ENCODE results near the gene OCIAD2.
"Not testable (repeated sequence)": the region's sequence is repeated elsewhere in the genome, so short reads cannot be mapped to it uniquely, and the experiment has no call there.

OCIAD2 gene

DNA sequence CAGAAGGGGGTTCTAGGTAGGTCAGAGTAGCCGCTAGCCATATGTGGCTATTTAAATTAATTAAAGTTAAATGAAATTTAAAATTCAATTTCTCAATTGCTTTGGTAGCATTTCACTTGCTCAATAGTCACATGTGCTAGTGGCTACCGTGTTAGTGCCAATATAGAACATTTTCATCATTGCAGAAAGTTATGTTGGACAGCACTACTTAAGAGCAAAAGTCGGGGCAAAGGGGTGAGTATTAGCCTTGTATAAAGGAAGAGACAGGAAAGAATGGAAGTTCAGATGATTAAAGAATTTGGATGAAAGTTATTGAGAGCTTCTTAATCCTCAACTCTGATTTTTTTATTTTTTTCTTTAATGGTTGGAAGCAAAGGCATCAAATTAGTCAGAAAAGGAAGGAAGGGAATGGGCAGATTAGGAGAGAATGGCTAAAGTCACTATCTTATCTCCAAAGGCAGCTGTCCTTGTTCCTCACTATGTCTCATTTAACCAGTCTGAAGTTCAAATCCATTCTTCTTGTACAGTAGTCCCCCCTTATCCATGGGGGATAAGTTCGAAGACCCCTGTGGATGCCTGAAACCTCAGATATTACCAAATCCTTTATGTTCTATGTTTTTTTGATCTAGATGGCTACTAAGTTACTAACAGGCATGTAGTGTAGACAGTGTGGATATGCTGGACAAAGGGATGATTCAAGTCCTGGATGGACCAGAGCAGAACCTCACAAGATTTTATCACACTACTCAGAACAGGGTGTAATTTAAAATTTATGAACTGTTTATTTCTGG lies 52.8 kb downstream of the OCIAD2 start:
- H3K4me3 Mint-ChIP-seq: no peak overlapping the region
- peaks cover 35% of the 10 kb centered on the region for H3K4me1 Mint-ChIP-seq (ENCODE audit: low read depth)
- no peak overlapping the region for H3K27ac Mint-ChIP-seq
- H3K27me3 Mint-ChIP-seq: no peaks in the 10 kb centered on the region
- no peaks in the 10 kb centered on the region for H3K9me3 Mint-ChIP-seq
- peaks cover 58% of the 10 kb centered on the region for H3K36me3 Mint-ChIP-seq (ENCODE audit: low read depth)

GRCh38 chr4:48851651-48852050 lies 54.9 kb downstream of the OCIAD2 start:
- no peaks in the 10 kb centered on the region for H3K27me3 Mint-ChIP-seq
- H3K9me3 Mint-ChIP-seq: peaks cover 6% of the 10 kb centered on the region
- H3K4me3 Mint-ChIP-seq: no peak overlapping the region
- H3K4me1 Mint-ChIP-seq (ENCODE audit: low read depth): peaks cover 27% of the 10 kb centered on the region
- peak overlapping the region; percentile 17 for H3K27ac Mint-ChIP-seq
- H3K36me3 Mint-ChIP-seq (ENCODE audit: low read depth): peaks cover 62% of the 10 kb centered on the region

- Mint-ChIP-seq H3K36me3 (ENCODE audit: low read depth) (peaks cover 75% of the 10 kb centered on the region), H3K4me1 (ENCODE audit: low read depth) (peaks cover 17% of the 10 kb centered on the region)
- H3K27me3 Mint-ChIP-seq, H3K27ac Mint-ChIP-seq, H3K4me3 Mint-ChIP-seq, H3K9me3 Mint-ChIP-seq: not testable (repeated sequence)
These were observed 57.8 kb downstream of the OCIAD2 start for GRCh38 chr4:48848799-48849198.

- H3K4me1 Mint-ChIP-seq (ENCODE audit: low read depth): no peaks in the 10 kb centered on the region
- peaks cover 70% of the 10 kb centered on the region for H3K36me3 Mint-ChIP-seq (ENCODE audit: low read depth)
- no peak overlapping the region for H3K27ac Mint-ChIP-seq
- no peaks in the 10 kb centered on the region for H3K27me3 Mint-ChIP-seq
- H3K9me3 Mint-ChIP-seq: peaks cover 6% of the 10 kb centered on the region
- H3K4me3 Mint-ChIP-seq: no peak overlapping the region
These were observed 61.7 kb downstream of the OCIAD2 start for GRCh38 chr4:48844843-48845242.

- H3K4me1 Mint-ChIP-seq (ENCODE audit: low read depth): no peaks in the 10 kb centered on the region
- H3K27me3 Mint-ChIP-seq: no peaks in the 10 kb centered on the region
- H3K36me3 Mint-ChIP-seq (ENCODE audit: low read depth): peaks cover 70% of the 10 kb centered on the region
- no peak overlapping the region for H3K4me3 Mint-ChIP-seq
- no peaks in the 10 kb centered on the region for H3K9me3 Mint-ChIP-seq
- no peak overlapping the region for H3K27ac Mint-ChIP-seq
These were observed 65.3 kb downstream of the OCIAD2 start for GRCh38 chr4:48841045-48841827.

- peaks cover 18% of the 10 kb centered on the region for H3K4me1 Mint-ChIP-seq (ENCODE audit: low read depth)
- no peaks in the 10 kb centered on the region for H3K9me3 Mint-ChIP-seq
- H3K4me3 Mint-ChIP-seq: no peak overlapping the region
- peaks cover 61% of the 10 kb centered on the region for H3K36me3 Mint-ChIP-seq (ENCODE audit: low read depth)
- no peaks in the 10 kb centered on the region for H3K27me3 Mint-ChIP-seq
- H3K27ac Mint-ChIP-seq: no peak overlapping the region
These were observed 69.9 kb downstream of the OCIAD2 start for GRCh38 chr4:48836658-48837057.

Measured in stimulated activated naive CD8-positive, alpha-beta T cell treated with anti-CD3 and anti-CD28 coated beads, Interleukin-15, Interleukin-2, amounts not matched to agents 100 ng/mL and 50 ng/mL, for 24 hours (primary cell).